ENCODE measurements around the gene AKTIP. TPM values are rescaled to one million over a fixed set of nuclear protein-coding genes. Genes with fewer than 3 reads are reported as not detected.

AKTIP gene
- total and polyA plus RNA-seq, 9 donors = 28.5 to 51.5 (median 43.4) TPM

DNA sequence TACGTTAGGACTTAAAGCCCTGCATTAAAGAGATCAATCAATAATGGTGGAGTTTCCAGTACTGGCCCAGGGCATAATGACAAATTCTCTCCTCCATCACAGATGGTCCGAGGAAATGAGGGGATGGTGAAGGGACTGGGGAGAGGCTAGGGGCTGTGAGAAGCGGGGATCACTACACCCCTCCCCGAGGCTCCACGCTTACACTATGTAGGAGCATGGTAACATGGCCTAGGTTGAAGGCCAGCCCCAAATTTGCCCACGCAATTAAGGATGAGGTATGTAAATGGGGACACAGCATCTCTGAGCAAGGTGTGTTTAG lies 8.0 kb upstream of the AKTIP start:
- Histone ChIP-seq H3K4me3 (no peak overlapping the region), H3K9me3 (no peaks in the 10 kb centered on the region), H3K27me3 (no peaks in the 10 kb centered on the region), H3K27ac (no peak overlapping the region), H3K36me3 (no peaks in the 10 kb centered on the region), H3K4me1 (ENCODE audit: insufficient read depth) (no peaks in the 10 kb centered on the region)
- no peak for TF ChIP-seq EP300 (IDR thresholded peaks at IDR 0.05)
- no peak for TF ChIP-seq POLR2A (IDR thresholded peaks at IDR 0.05)
- TF ChIP-seq, protein P1, sequence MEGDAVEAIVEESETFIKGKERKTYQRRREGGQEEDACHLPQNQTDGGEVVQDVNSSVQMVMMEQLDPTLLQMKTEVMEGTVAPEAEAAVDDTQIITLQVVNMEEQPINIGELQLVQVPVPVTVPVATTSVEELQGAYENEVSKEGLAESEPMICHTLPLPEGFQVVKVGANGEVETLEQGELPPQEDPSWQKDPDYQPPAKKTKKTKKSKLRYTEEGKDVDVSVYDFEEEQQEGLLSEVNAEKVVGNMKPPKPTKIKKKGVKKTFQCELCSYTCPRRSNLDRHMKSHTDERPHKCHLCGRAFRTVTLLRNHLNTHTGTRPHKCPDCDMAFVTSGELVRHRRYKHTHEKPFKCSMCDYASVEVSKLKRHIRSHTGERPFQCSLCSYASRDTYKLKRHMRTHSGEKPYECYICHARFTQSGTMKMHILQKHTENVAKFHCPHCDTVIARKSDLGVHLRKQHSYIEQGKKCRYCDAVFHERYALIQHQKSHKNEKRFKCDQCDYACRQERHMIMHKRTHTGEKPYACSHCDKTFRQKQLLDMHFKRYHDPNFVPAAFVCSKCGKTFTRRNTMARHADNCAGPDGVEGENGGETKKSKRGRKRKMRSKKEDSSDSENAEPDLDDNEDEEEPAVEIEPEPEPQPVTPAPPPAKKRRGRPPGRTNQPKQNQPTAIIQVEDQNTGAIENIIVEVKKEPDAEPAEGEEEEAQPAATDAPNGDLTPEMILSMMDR (IDR thresholded peaks at IDR 0.05) = no peak
- intact Hi-C loops (cut with DNase I) = no loop called here
- DNase-seq = no peak
- WGBS, 3 donors = 81 to 88% (median 86%) methylated on average over 6 of the region's 6 CpGs

DNA sequence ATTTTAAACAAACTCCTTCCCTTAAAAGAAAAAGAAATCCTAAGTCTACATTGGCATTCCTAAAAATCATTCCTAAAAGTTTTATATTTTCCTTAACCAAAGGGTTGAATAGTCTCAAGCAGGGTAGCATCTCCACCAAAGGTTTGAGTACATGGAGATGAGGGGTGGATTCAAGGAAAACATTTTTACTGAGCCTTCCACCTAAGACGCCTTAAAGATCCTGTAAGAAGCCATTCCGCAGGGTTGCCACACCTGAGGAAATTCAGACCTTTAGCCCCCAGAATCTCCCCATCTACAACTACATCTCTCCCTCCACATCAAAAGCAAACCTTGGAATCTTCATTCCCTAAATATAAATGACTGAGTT lies 7.7 kb upstream of the AKTIP start:
- Histone ChIP-seq H3K27ac (no peak overlapping the region), H3K4me3 (no peak overlapping the region), H3K9me3 (no peaks in the 10 kb centered on the region), H3K36me3 (no peaks in the 10 kb centered on the region), H3K4me1 (ENCODE audit: insufficient read depth) (no peaks in the 10 kb centered on the region), H3K27me3 (no peaks in the 10 kb centered on the region)
- 41 to 61% (median 49%) methylated on average over 2 of the region's 2 CpGs for WGBS, 3 donors
- no peak for DNase-seq
- TF ChIP-seq POLR2A (IDR thresholded peaks at IDR 0.05) (no peak), EP300 (IDR thresholded peaks at IDR 0.05) (no peak)
- TF ChIP-seq, protein P1 (IDR thresholded peaks at IDR 0.05) = no peak
- intact Hi-C loops (cut with DNase I) = no loop called here

DNA sequence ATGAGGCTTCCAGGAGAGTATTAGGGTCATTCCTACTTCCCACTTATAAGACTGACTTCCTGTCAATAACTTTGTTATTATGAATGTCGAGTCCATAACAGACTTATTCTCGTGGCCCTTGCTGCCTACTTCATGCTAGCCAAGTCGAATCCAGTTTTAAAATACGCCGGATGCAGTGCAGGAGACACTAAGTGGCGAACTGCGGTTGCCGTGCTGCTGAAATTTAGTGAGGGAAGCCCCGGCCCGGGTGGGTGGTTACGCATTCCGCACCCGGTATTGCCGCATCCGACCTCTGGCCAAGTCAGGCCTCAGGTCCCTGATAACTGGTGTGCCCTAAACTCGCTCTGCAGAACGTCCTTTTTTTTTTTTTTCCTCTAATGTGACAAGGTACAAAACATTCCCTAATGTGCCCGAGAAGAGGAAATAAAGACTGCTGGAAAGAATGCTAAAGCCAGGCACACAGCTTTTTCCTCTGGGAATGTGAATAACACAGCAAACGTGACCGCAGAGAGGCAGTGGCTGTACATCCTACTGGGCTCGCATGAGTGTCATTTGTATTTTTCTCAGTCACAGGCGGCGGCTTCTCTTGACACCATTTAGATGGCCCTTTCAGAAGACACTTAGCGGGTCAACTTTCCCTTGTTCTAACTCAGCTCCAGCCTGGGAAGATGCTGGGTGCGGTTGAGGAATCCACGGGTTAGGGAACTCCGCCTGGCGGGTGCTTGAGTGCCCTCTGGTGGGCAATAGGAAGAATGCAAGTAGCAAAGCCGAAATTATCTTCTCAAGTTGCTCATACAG lies 7.1 kb upstream of the AKTIP start:
- TF ChIP-seq POLR2A (IDR thresholded peaks at IDR 0.05) (no peak), EP300 (IDR thresholded peaks at IDR 0.05) (no peak)
- TF ChIP-seq, protein P1 (IDR thresholded peaks at IDR 0.05) = peak; percentile 62 to 94 (median 73)
- no peaks in the 10 kb centered on the region for H3K36me3 ChIP-seq
- intact Hi-C loops (cut with DNase I) = no loop called here
- no peak overlapping the region for H3K27ac ChIP-seq
- no peaks in the 10 kb centered on the region for H3K9me3 ChIP-seq
- peak; percentile 44 to 70 (median 54) for DNase-seq
- H3K27me3 ChIP-seq = no peaks in the 10 kb centered on the region
- 41 to 49% (median 49%) methylated on average over 29 of the region's 29 CpGs for WGBS, 3 donors
- no peaks in the 10 kb centered on the region for H3K4me1 ChIP-seq (ENCODE audit: insufficient read depth)
- no peak overlapping the region for H3K4me3 ChIP-seq

DNA sequence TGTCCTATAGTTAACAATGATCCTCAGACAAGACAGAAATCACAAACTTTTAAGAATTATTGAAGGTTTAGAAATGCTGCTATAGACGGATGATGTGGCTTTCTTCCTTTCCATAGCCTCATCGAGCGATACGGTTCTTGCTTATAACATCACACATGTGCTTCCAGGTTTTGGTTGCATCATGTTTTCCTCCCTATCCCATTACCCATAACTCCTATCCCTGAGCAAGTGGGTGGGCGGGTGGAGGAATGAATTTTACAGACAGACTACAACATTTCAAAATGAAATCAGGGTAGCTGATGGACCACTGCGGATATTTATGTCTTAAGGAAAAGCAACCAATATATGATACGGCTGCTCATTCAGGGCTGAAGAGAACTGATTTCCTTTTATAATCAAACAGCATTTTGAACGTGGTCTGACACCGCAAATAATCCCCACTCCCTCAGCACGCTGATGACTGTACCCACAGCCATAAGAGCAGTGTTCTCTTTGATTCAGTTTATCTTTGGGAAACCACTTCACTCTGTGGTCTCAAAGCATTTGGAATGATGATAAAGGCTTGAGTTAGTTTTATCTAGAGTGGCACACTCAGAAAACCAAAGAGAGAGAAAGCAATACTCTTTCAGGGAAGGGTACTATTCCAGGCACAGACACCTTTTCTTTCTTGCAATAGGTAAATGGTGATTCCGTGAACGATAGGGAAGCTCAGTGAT lies 4.6 kb upstream of the AKTIP start:
- 83 to 88% (median 84%) methylated on average over 12 of the region's 12 CpGs for WGBS, 3 donors
- Histone ChIP-seq H3K4me3 (no peak overlapping the region), H3K36me3 (no peaks in the 10 kb centered on the region), H3K27ac (no peak overlapping the region), H3K9me3 (no peaks in the 10 kb centered on the region), H3K27me3 (no peaks in the 10 kb centered on the region), H3K4me1 (ENCODE audit: insufficient read depth) (peaks cover 6% of the 10 kb centered on the region)
- no peak for TF ChIP-seq EP300 (IDR thresholded peaks at IDR 0.05)
- TF ChIP-seq, protein P1 (IDR thresholded peaks at IDR 0.05) = no peak
- no peak for TF ChIP-seq POLR2A (IDR thresholded peaks at IDR 0.05)
- intact Hi-C loops (cut with DNase I) = no loop called here
- no peak for DNase-seq
